Activated CD4-positive, alpha-beta T cell treated with anti-CD3 and anti-CD28 coated beads for 48 hours (primary cell): Measurements from ENCODE around the gene BRMS1L.
"Not testable (repeated sequence)": the region's sequence is repeated elsewhere in the genome, so short reads cannot be mapped to it uniquely, and the experiment has no call there.

Source experiments
- DNase-seq: peaks from one replicate; pipeline ENCODE4 v3.0.0-alpha.2; 2020

Gene BRMS1L

GRCh38 chr14:35822501-35822900 lies 3.6 kb upstream of the BRMS1L start:
- no peak for DNase-seq

- not testable (repeated sequence) for DNase-seq
Observed at GRCh38 chr14:35824446-35825165, 1.5 kb upstream of the BRMS1L start.

- no peak for DNase-seq
Observed at GRCh38 chr14:35825968-35826217, 245 bp upstream of the BRMS1L start.

GRCh38 chr14:35826952-35827416 lies 846 bp downstream of the BRMS1L start:
- DNase-seq, result no peak

DNA sequence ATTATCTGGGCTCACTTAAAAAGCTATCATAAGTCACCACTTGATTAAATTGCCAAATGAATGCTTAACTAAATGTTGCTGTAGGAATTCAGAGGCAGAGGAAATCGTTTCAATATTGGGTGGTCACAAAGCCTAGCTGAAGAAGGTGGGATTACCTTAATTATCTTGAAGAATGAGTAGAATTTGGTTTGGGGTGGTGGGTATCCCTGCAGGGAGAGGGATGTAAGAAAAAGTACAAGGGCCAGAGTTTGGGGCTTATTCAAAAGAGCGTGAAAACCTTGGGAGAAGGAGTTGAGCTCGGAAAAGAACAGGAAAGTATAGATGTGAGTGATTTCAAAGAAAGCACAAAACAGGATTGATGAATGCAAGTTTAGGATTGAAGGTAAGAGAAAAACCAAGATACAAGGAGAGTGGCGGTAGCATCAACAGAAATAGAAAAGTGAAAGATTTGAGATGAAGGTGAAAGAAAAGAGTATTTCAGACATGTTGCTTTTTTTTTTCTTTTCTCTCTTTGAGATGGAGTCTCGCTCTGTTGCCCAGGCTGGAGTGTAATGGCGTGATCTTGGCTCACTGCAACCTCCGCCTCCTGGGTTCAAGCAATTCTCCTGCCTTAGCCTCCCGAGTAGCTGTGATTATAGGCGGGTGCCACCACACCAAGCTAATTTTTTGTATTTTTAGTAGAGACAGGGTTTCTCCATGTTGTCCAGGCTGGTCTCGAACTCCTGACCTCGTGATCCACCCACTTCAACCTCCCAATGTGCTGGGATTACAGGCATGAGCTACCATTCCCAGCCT lies 1.7 kb downstream of the BRMS1L start:
- DNase-seq, result no peak

- no peak for DNase-seq
Observed at GRCh38 chr14:35829449-35829848, 3.3 kb downstream of the BRMS1L start.

DNA sequence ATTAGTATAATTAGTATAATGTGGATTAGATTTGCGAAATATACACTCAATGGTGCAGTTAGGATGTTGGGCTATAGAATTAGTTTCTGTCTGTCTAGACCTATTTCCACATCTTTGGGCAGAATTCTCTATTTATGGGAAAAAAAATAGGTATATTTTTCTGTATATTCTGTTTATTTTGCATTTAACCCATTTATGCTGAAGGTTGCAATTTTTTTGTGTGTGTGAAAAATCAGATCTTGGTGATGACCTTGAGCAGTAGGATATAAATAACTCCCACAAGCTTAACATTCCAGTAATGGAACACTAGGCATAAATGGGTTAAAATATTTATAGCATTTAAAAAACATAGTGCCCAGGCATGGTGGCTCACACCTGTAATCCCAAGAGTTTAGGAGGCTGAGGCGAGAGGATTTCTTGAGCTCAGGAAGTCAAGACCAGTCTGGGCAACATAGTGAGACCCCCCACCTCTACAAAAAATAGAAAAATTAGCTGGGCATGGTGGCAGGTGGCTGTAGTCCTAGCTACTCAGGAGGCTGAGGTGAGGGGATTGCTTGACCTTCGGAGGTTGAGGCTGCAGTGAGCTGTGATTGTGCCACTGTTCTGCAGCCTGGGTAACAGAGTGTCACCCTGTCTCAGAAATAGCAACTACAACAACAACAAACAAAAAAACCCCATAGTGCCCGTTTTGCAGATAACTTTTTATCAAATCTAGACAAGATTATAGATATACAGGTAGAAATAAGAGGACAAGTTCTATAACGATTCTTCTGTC lies 9.3 kb downstream of the BRMS1L start:
- DNase-seq, result no peak

DNA sequence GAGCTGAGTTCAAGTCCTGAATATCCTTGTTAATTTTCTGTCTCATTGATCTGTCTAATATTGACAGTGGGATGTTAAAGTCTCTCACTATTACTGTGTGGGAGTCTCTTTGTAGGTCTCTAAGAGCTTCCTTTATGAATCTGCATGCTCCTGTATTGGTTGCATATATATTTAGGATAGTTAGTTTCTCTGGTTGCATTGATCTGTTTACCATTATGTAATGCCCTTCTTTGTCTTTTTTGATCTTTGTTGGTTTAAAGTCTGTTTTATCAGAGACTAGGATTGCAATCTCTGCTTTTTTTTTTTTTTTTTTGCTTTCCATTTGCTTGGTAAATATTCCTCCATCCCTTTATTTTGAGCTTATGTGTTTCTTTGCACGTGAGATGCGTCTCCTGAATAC lies 15.6 kb downstream of the BRMS1L start:
- not testable (repeated sequence) for DNase-seq

DNA sequence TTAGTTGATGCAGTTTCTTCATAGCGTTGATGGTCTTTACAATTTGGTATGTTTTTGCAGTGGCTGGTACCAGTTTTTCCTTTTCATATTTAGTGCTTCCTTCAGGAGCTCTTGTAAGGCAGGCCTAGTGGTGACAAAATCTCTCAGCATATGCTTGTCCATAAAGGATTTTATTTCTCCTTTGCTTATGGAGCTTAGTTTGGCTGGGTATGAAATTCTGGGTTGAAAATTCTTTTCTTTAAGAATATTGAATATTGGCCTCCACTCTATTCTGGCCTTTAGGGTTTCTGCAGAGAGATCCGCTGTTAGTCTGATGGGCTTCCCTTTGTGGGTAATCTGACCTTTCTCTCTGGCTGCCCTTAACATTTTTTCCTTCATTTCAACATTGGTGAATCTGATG lies 16.1 kb downstream of the BRMS1L start:
- not testable (repeated sequence) for DNase-seq

- no peak for DNase-seq
Observed at GRCh38 chr14:35844494-35844893, 18.4 kb downstream of the BRMS1L start.

DNA sequence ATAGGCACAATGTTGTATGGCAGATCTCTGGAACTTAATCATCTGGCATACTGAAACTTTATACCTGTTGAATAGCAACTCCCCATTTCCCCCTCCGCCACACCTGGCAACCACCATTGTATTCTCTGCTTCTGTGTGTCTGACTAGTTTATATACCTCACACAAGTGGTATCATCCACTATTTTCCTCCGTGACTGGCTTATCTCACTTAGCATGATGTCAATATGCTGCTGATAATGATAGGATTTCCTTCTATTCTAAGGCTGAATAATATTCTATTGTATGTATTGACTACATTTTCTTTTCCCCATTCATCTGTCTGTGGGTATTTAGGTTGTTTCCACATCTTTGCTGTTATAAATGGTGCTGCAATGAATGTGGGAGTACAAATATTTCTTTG lies 21.5 kb downstream of the BRMS1L start:
- no peak for DNase-seq

GRCh38 chr14:35849122-35849521 lies 23.0 kb downstream of the BRMS1L start:
- DNase-seq, result no peak

DNA sequence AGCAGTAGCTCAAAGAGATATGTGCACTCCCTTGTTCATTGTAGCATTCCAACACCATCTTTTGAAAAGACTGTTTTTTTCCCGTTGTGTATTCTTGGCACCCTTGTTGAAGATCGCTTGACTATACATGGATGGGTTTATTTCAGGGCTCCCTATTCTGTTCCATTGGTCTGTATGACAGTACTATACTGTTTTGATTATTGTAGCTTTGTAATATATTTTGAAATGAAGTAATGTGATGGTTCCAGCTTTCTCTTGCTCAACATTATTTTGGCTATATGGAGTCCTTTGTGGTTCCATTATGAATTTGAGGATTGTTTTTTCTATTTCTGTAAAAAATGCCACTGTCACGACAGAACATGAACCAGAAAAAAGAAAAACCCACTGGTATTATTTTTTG lies 25.7 kb downstream of the BRMS1L start:
- DNase-seq, result no peak

- no peak for DNase-seq
Observed at GRCh38 chr14:35853225-35853624, 27.1 kb downstream of the BRMS1L start.

GRCh38 chr14:35854696-35855270 lies 28.6 kb downstream of the BRMS1L start:
- DNase-seq, result no peak

DNA sequence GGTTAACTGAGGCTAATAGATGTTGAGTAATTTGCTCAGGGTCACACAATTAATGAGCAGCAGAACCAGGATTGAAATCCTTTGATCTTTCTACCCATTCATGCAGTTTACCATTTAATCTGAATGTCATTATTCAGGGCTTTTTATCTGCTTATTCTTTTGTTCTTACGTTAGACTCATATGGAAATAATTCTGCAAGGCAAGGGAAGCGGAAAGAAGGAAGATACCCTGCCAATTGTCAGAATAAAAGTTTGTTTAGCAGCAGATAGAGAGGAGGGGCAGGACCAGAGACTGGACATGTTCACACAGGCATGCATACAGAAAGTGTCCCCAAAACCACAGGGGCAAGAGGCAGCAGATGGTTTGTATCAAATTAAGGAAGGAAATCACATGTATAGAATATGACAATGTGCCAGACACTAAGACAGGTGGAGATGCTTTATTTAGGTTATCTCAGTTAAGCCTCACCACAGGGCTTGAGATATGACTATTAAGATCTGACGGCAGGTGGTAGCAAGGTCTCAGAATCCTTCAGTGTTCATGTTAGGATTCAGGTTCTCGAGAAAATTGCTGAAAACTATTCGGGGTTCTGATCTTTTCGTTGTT lies 29.8 kb downstream of the BRMS1L start:
- no peak for DNase-seq

- no peak for DNase-seq
Observed at GRCh38 chr14:35858521-35859209, 32.5 kb downstream of the BRMS1L start.

- DNase-seq, result no peak
Observed at GRCh38 chr14:35861204-35861868, 35.2 kb downstream of the BRMS1L start.

GRCh38 chr14:35865611-35866324 lies 39.6 kb downstream of the BRMS1L start:
- DNase-seq, result no peak

DNA sequence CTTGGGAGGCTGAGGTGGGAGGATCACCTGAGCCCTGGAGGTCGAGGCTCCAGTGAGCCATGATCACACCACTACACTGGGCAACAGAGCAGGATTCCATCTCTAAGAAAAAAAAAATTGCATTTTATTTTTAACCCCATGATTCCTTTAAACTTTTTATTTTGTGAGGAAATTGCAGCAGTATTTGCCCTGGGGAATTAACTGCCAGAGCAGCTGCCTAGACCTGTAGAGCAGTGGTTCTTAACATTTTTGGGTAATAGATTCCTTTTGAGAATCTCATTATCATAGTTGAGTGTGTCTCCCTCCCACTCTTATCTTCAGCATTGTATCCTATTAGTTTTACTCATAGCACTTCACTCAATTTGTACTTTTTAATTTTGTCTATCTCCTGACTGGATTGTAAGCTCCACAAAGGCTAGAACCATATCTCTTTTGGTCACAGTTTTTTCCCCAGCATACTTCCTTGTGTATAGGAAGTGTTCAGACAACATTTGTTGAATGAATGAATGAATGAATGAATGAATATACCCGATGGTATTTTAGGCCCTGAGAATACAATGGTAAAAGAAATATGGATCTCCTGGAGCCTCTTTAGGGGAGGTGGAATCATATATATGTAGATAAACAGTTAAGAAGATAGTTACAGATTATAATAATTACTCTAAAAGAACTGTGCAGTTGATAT lies 40.6 kb downstream of the BRMS1L start:
- DNase-seq, result no peak

- no peak for DNase-seq
Observed at GRCh38 chr14:35867280-35867629, 41.1 kb downstream of the BRMS1L start.
